HG03196 (cell line): ENCODE data around the gene KRTAP1-3.
"Not testable (repeated sequence)": the region's sequence is repeated elsewhere in the genome, so short reads cannot be mapped to it uniquely, and the experiment has no call there.

Experiments used
- ATAC-seq: cut with Tn5 transposase; IDR thresholded peaks from one replicate; pipeline ENCODE4 v1.9.1; 2021; ENCODE audit not compliant: unreplicated experiment

KRTAP1-3 gene

GRCh38 chr17:41054556-41054955 lies 19.9 kb upstream of the KRTAP1-3 start:
- ATAC-seq: not testable (repeated sequence)

GRCh38 chr17:41054025-41054424 lies 19.4 kb upstream of the KRTAP1-3 start:
- ATAC-seq: no peak

- ATAC-seq: no peak
These were observed 17.9 kb upstream of the KRTAP1-3 start for GRCh38 chr17:41052566-41052965.

GRCh38 chr17:41049110-41049509 lies 14.4 kb upstream of the KRTAP1-3 start:
- ATAC-seq: no peak

- no peak for ATAC-seq
These were observed 13.8 kb upstream of the KRTAP1-3 start for GRCh38 chr17:41048441-41048840.

GRCh38 chr17:41046735-41047465 lies 12.2 kb upstream of the KRTAP1-3 start, which contains the start of gene KRTAP2-1:
KRTAP2-1 (minus strand) TSS chr17:41047316; CDS start chr17:41047267, 49 bp downstream.
- not testable (repeated sequence) for ATAC-seq

- no peak for ATAC-seq
These were observed 8.3 kb upstream of the KRTAP1-3 start for GRCh38 chr17:41042953-41043352.

- ATAC-seq: not testable (repeated sequence)
These were observed 6.3 kb upstream of the KRTAP1-3 start, which contains the start of gene KRTAP1-1 for GRCh38 chr17:41040783-41041571. KRTAP1-1 (minus strand) TSS chr17:41041450; CDS start chr17:41041397, 53 bp downstream.

- ATAC-seq: no peak
These were observed 3.2 kb upstream of the KRTAP1-3 start for GRCh38 chr17:41037853-41038350.

- no peak for ATAC-seq
These were observed 4.9 kb downstream of the KRTAP1-3 start, which contains the start of gene KRTAP1-4 for GRCh38 chr17:41029633-41030245. KRTAP1-4 (minus strand) TSS chr17:41030195; CDS start chr17:41030078, 117 bp downstream.

GRCh38 chr17:41026715-41027471 lies 7.8 kb downstream of the KRTAP1-3 start, which contains the start of gene KRTAP1-5:
KRTAP1-5 (minus strand) TSS chr17:41027208; CDS start chr17:41027155, 53 bp downstream.
- ATAC-seq: no peak

GRCh38 chr17:41024697-41025096 lies 10.0 kb downstream of the KRTAP1-3 start:
- no peak for ATAC-seq

GRCh38 chr17:41020336-41020735 lies 14.3 kb downstream of the KRTAP1-3 start:
- no peak for ATAC-seq

GRCh38 chr17:41019415-41019814 lies 15.3 kb downstream of the KRTAP1-3 start:
- ATAC-seq: no peak

- no peak for ATAC-seq
These were observed 16.1 kb downstream of the KRTAP1-3 start for GRCh38 chr17:41018541-41018940.

- no peak for ATAC-seq
These were observed 18.0 kb downstream of the KRTAP1-3 start for GRCh38 chr17:41016578-41017215.

- no peak for ATAC-seq
These were observed 19.2 kb downstream of the KRTAP1-3 start for GRCh38 chr17:41015454-41015853.

- no peak for ATAC-seq
These were observed 21.1 kb downstream of the KRTAP1-3 start for GRCh38 chr17:41013606-41014005.

GRCh38 chr17:41013181-41013580 lies 21.5 kb downstream of the KRTAP1-3 start:
- ATAC-seq: no peak
